KMS-11 (cell line): Measurements from ENCODE around the gene SYT11.

Experiments used
- H2AFZ ChIP-seq: fragments of 200-600 bp; sonication (generic); 2 replicates; pipeline ENCODE4 v1.6.1; 2016; ENCODE audit warnings: antibody characterized with exemption, mixed run types, low read depth
- H3K27ac ChIP-seq: fragments of 200-600 bp; sonication (generic); 2 replicates; pipeline ENCODE4 v1.6.1; 2016; ENCODE audit warnings: mild to moderate bottlenecking, mixed run types
- H3K27me3 ChIP-seq: fragments of 200-600 bp; sonication (generic); 2 replicates; pipeline ENCODE4 v1.6.1; 2017; ENCODE audit warnings: mild to moderate bottlenecking, low read depth, mixed run types, moderate library complexity; ENCODE audit not compliant: insufficient read depth
- H3K36me3 ChIP-seq: fragments of 200-600 bp; sonication (generic); 2 replicates; pipeline ENCODE4 v1.6.1; 2017; ENCODE audit warnings: mild to moderate bottlenecking, mixed run types; ENCODE audit not compliant: insufficient read depth
- H3K4me1 ChIP-seq: fragments of 200-600 bp; sonication (generic); 2 replicates; pipeline ENCODE4 v1.6.1; 2016; ENCODE audit warnings: mild to moderate bottlenecking, low read depth, mixed run types; ENCODE audit not compliant: poor library complexity, severe bottlenecking
- H3K4me2 ChIP-seq: fragments of 200-600 bp; sonication (generic); 2 replicates; pipeline ENCODE4 v1.7.0; 2016; ENCODE audit warnings: mild to moderate bottlenecking, mixed run types
- H3K4me3 ChIP-seq: fragments of 200-600 bp; sonication (generic); IDR thresholded peaks from 2 replicates; pipeline ENCODE4 v1.6.1; 2017; ENCODE audit warnings: low read depth, low read length, mixed read lengths; ENCODE audit not compliant: insufficient read depth
- H3K79me2 ChIP-seq: fragments of 200-600 bp; sonication (generic); 2 replicates; pipeline ENCODE4 v1.6.1; 2016; ENCODE audit warnings: low read depth, mixed run types; ENCODE audit not compliant: insufficient read depth
- H3K9ac ChIP-seq: fragments of 200-600 bp; sonication (generic); 2 replicates; pipeline ENCODE4 v1.6.1; 2016; ENCODE audit warnings: mild to moderate bottlenecking, mixed run types
- H4K20me1 ChIP-seq: fragments of 200-600 bp; sonication (generic); 2 replicates; pipeline ENCODE4 v1.6.1; 2016; ENCODE audit warnings: mild to moderate bottlenecking, mixed run types; ENCODE audit not compliant: insufficient read depth
- TF ChIP-seq, protein P1 (sequence below): fragments of 200-600 bp; sonication (generic); conservative IDR thresholded peaks from 2 replicates; pipeline ENCODE4 v1.6.1; 2017; ENCODE audit warnings: low read depth, mild to moderate bottlenecking, antibody characterized with exemption, low read length, moderate library complexity, mixed read lengths

Gene SYT11

GRCh38 chr1:155932487-155932886 lies 73.1 kb downstream of the SYT11 start:
- Histone ChIP-seq H3K4me3 (no peak overlapping the region), H3K27ac (peak overlapping the region; percentile 0; the same call in 1 of the 2 replicates), H3K79me2 (peaks cover 68% of the 10 kb centered on the region)

DNA sequence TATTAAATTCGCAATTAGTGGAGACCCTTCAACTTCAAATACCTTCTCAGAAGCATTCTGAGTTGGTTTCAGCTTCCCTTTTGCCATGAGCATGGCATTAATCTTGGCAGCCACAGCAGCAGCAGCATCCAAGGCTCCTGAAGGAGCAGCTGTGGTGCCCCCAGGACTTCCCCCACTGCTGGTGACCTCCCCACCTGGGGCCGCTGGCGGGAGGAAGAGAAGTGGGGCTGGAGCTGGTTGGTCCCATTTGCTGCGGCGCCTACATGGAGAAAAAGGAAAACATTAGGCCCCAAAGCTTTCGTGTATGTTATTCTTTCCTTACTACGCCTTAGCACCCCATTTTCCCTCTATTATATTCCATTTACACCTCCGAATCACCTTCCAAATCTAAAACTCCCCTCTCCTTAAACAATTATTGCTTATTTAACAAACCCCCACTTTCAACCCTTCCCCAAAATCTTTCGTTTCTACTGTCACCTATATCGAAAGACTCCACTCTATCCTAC lies 74.3 kb downstream of the SYT11 start:
- H4K20me1 ChIP-seq: peaks cover 26% of the 10 kb centered on the region
- peak overlapping the region; percentile 100 for H3K4me3 ChIP-seq
- peaks cover 58% of the 10 kb centered on the region for H3K79me2 ChIP-seq
- no peaks in the 10 kb centered on the region for H3K27me3 ChIP-seq
- TF ChIP-seq, protein P1, sequence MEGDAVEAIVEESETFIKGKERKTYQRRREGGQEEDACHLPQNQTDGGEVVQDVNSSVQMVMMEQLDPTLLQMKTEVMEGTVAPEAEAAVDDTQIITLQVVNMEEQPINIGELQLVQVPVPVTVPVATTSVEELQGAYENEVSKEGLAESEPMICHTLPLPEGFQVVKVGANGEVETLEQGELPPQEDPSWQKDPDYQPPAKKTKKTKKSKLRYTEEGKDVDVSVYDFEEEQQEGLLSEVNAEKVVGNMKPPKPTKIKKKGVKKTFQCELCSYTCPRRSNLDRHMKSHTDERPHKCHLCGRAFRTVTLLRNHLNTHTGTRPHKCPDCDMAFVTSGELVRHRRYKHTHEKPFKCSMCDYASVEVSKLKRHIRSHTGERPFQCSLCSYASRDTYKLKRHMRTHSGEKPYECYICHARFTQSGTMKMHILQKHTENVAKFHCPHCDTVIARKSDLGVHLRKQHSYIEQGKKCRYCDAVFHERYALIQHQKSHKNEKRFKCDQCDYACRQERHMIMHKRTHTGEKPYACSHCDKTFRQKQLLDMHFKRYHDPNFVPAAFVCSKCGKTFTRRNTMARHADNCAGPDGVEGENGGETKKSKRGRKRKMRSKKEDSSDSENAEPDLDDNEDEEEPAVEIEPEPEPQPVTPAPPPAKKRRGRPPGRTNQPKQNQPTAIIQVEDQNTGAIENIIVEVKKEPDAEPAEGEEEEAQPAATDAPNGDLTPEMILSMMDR: no peak
- H3K9ac ChIP-seq: peak overlapping the region; percentile 77
- H3K27ac ChIP-seq: peak overlapping the region; percentile 55
- H3K4me2 ChIP-seq: peak overlapping the region; percentile 93
- peaks cover 60% of the 10 kb centered on the region for H3K4me1 ChIP-seq
- H2AFZ ChIP-seq: peak overlapping the region; percentile 72
- H3K36me3 ChIP-seq: peaks cover 37% of the 10 kb centered on the region; the same call in 1 of the 2 replicates

More at GRCh38 chr1:155932487-155932886, 73.1 kb downstream of the SYT11 start:
- Histone ChIP-seq H3K27me3 (no peaks in the 10 kb centered on the region), H3K4me2 (peak overlapping the region; percentile 93), H3K9ac (no peak overlapping the region), H3K4me1 (peaks cover 49% of the 10 kb centered on the region), H3K36me3 (peaks cover 47% of the 10 kb centered on the region; the same call in 1 of the 2 replicates), H4K20me1 (peaks cover 26% of the 10 kb centered on the region), H2AFZ (no peak overlapping the region)
- TF ChIP-seq, protein P1: no peak

GRCh38 chr1:155934097-155934935 lies 74.9 kb downstream of the SYT11 start, which contains the start of gene KHDC4:
TSS of gene KHDC4 (minus strand) at chr1:155934413. CDS start at chr1:155934373, 40 bp downstream.
- no peaks in the 10 kb centered on the region for H3K27me3 ChIP-seq
- H3K79me2 ChIP-seq: peaks cover 53% of the 10 kb centered on the region

More at GRCh38 chr1:155934097-155934935, 74.9 kb downstream of the SYT11 start, which contains the start of gene KHDC4:
- Histone ChIP-seq H3K27ac (peak within 1 kb of the TSS; percentile 55), H3K9ac (peak within 1 kb of the TSS; percentile 77), H2AFZ (peak within 1 kb of the TSS; percentile 72), H4K20me1 (peaks cover 26% of the 10 kb centered on the region), H3K36me3 (peaks cover 30% of the 10 kb centered on the region; the same call in 1 of the 2 replicates), H3K4me2 (peak within 1 kb of the TSS; percentile 93), H3K4me1 (peaks cover 63% of the 10 kb centered on the region), H3K4me3 (peak within 1 kb of the TSS; percentile 100)
- TF ChIP-seq, protein P1: no peak
